ENCODE results near the gene EPHA2.

DNA sequence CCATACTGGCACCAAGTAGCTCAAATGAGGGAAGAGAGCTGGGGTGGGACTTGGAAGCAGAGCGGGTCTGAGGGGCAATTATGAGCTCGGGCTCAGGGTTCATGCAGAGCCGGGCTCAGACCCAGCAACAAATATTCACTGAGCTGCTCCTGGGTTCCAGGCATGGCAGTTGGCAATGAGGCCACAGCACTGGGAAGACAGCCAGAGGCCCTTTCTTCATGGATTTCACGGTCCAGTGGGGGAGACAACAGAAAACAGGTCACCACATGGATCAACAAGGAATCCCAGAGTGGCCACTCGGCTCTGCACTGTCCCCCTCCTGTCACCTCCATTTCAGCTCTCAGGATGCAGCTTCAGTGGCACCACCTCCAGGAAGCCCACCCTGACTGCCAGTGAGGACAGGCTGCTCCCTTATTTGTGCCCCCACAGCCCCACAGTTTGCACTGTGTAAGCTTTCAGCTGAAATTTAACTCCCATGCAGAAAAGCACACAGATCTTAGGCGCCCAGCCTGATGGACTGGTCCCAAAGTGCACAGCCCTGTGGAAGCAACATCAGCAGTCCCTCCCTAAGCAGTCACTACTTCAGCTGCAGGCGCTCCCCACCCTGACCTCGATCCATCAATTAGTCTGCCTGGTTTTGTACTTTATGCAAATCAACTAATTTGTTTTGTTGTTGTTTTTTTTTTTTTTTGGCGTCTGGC, 34.2 kb upstream of the EPHA2 start:
- TF ChIP-seq CTCF (IDR thresholded peaks at IDR 0.05; ENCODE audit: insufficient read depth, low read length, poor library complexity, severe bottlenecking), result no peak
- TF ChIP-seq EZH2phosphoT487 (conservative IDR thresholded peaks at IDR 0.05; ENCODE audit: low read length), result no peak
